ENCODE measurements around the gene DNAH5. TPM values are rescaled to one million over a fixed set of nuclear protein-coding genes. Genes with fewer than 3 reads are reported as not detected.
"Not testable (repeated sequence)": the region's sequence is repeated elsewhere in the genome, so short reads cannot be mapped to it uniquely, and the experiment has no call there.

The DNAH5 gene
- total and polyA plus RNA-seq, 2 of the 13 experiments (the other 11 are each of a cell fraction or from before 2014, with no cell fraction given), result 0.09 TPM

DNA sequence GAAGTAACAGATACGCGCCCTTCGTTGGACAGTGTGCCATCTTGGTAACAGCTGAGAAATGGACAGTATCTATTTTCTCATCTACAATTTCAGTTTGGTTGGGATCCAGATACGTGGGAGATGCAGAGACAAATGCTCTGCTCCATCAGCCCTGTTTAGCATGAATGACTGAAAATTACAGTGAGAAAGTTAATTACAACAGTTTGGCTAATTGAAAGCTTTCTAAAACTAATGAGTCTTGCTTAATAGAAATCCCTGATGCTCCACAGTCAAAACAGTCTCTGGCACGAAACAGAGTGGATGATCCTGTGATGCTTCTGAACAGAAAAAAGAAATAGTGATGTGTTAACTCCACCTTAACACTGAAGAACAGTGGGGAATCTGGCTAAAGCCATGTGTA, 140.2 kb downstream of the DNAH5 start (continued):
- no peak for TF ChIP-seq TMF1 (CRISPR knock-in tag; IDR thresholded peaks at IDR 0.05; ENCODE audit: low read depth)
- no peak for TF ChIP-seq HOXA5 (CRISPR knock-in tag; IDR thresholded peaks at IDR 0.05)
- TF ChIP-seq ZBTB14 (CRISPR knock-in tag; IDR thresholded peaks at IDR 0.05), result no peak
- no peak for TF ChIP-seq ZNF678 (CRISPR knock-in tag; IDR thresholded peaks at IDR 0.05)

DNA sequence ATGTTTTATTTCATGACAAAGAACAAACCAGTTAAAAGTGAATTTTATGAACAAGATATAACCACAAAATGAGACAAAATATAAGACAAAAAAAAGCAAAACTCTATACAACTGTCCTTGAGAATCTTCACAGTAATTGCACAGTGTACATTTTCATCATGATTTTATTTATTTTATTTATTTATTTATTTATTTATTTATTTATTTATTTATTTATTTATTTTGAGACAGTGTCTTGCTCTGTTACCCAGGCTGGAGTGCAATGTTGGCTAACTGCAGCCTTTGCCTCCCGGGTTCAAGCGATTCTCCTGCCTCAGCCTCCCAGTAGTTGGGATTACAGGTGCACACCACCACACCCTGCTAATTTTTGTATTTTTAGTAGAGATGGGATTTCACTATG, 145.9 kb downstream of the DNAH5 start:
- H3K4me3 ChIP-seq (replicated peaks in 1 of 3; ENCODE audit: insufficient read depth in 1 of 3, low read depth in 2 of 3, low read length in 3 of 3); POLR2A ChIA-PET; H3K79me2 ChIP-seq (ENCODE audit: insufficient read depth, low read length); in situ Hi-C loops (cut with HindIII; ENCODE audit: extremely low pct_ligation_motif_present, low pct_unique_long_range_greater_than_20kb); BruUV-seq (replicated peaks); H3K9ac ChIP-seq (ENCODE audit: insufficient read depth, low read depth, low read length); H4K20me1 ChIP-seq (ENCODE audit: insufficient read depth, low read length); CTCF ChIA-PET (ENCODE audit: low intra/inter-chr PET ratio, low total read pairs); H2AFZ ChIP-seq (ENCODE audit: low read length); H3K36me3 ChIP-seq (replicated peaks in 1 of 2; ENCODE audit: control insufficient read depth in 1 of 2, insufficient read depth in 2 of 2, low read length in 2 of 2); ATAC-seq; H3K27ac ChIP-seq (ENCODE audit: extremely low read length, insufficient read depth, low read length); H3K4me1 ChIP-seq (ENCODE audit: insufficient read depth, low read length); FAIRE-seq; intact Hi-C loops (cut with micrococcal nuclease; ENCODE audit: unreplicated experiment); H3K27me3 ChIP-seq (ENCODE audit: control insufficient read depth in 1 of 2, insufficient read depth in 2 of 2, low read length in 2 of 2); DNase-seq (ENCODE audit: low spot score); H3K4me2 ChIP-seq (ENCODE audit: low read depth, low read length); H3K9me3 ChIP-seq (ENCODE audit: low read length): not testable (repeated sequence)
- WGBS (ENCODE audit: low lambda C conversion rate), result 2% methylated on average over 2 of the region's 2 CpGs

- Histone ChIP-seq H3K4me1 (ENCODE audit: insufficient read depth, low read length) (no peaks in the 10 kb centered on the region), H3K4me2 (ENCODE audit: low read depth, low read length) (no peak overlapping the region), H3K9ac (ENCODE audit: insufficient read depth, low read depth, low read length) (no peak overlapping the region), H3K9me3 (ENCODE audit: low read length) (no peaks in the 10 kb centered on the region), H3K79me2 (ENCODE audit: insufficient read depth, low read length) (no peaks in the 10 kb centered on the region), H3K27ac (ENCODE audit: extremely low read length, insufficient read depth, low read length) (no peak overlapping the region), H3K27me3 (ENCODE audit: control insufficient read depth in 1 of 2, insufficient read depth in 2 of 2, low read length in 2 of 2) (no peaks in the 10 kb centered on the region; a peak in 1 of 5 replicates), H3K36me3 (replicated peaks in 1 of 2; ENCODE audit: control insufficient read depth in 1 of 2, insufficient read depth in 2 of 2, low read length in 2 of 2) (no peaks in the 10 kb centered on the region), H3K4me3 (replicated peaks in 1 of 3; ENCODE audit: insufficient read depth in 1 of 3, low read depth in 2 of 3, low read length in 3 of 3) (no peak overlapping the region), H2AFZ (ENCODE audit: low read length) (no peak overlapping the region), H4K20me1 (ENCODE audit: insufficient read depth, low read length) (no peaks in the 10 kb centered on the region)
- DNase-seq (ENCODE audit: low spot score) (no peak), ATAC-seq (no peak), FAIRE-seq (no peak)
- intact Hi-C loops (cut with micrococcal nuclease; ENCODE audit: unreplicated experiment) (no loop called here), in situ Hi-C loops (cut with HindIII; ENCODE audit: extremely low pct_ligation_motif_present, low pct_unique_long_range_greater_than_20kb) (no loop called here)
- 40% methylated on average over 6 of the region's 6 CpGs for WGBS (ENCODE audit: low lambda C conversion rate)
- ChIA-PET CTCF (ENCODE audit: low intra/inter-chr PET ratio, low total read pairs) (no interaction called here), POLR2A (no interaction called here)
- no TSS peak for BruUV-seq (replicated peaks)
- TF ChIP-seq ZNF574 (CRISPR knock-in tag; IDR thresholded peaks at IDR 0.05) (no peak), IKZF1 (IDR thresholded peaks at IDR 0.05) (no peak), HNRNPH1 (optimal IDR thresholded peaks at IDR 0.05; ENCODE audit: low read depth, low read length) (no peak), ATF2 (CRISPR knock-in tag; IDR thresholded peaks at IDR 0.05) (no peak), MATR3 (CRISPR knock-in tag; IDR thresholded peaks at IDR 0.05) (no peak), NR2F2 (IDR thresholded peaks at IDR 0.05; ENCODE audit: borderline replicate concordance, low read depth) (no peak), ZBTB7A (CRISPR knock-in tag; IDR thresholded peaks at IDR 0.05) (no peak), STAT5B (CRISPR knock-in tag; IDR thresholded peaks at IDR 0.05) (no peak), SETDB1 (CRISPR knock-in tag; IDR thresholded peaks at IDR 0.05; ENCODE audit: borderline replicate concordance) (no peak)
Measured at GRCh38 chr5:13785781-13786415, 158.6 kb downstream of the DNAH5 start.
